H9 (cell line): ENCODE measurements around the gene ATRNL1. TPM values are rescaled to one million over a fixed set of nuclear protein-coding genes. Genes with fewer than 3 reads are reported as not detected.

ENCODE experiments used
- DNase-seq: peaks from one replicate; pipeline ENCODE4 v3.0.0-alpha.2; 2017
- H2AFZ ChIP-seq: one replicate; pipeline ENCODE4 v1.6.1; 2013; ENCODE audit warnings: mild to moderate bottlenecking, low read length, control low read depth, moderate library complexity
- H2AK5ac ChIP-seq: 2 replicates; pipeline ENCODE4 v1.6.1; 2013; ENCODE audit warnings: low read length, control low read depth, mixed read lengths; ENCODE audit not compliant: insufficient read length
- H2BK120ac ChIP-seq: one replicate; pipeline ENCODE4 v1.6.1; 2013; ENCODE audit warnings: low read depth, mild to moderate bottlenecking, low read length, control low read depth, inconsistent platforms; ENCODE audit not compliant: poor library complexity, severe bottlenecking
- H2BK12ac ChIP-seq: 2 replicates; pipeline ENCODE4 v1.6.1; 2013; ENCODE audit warnings: low read length, control low read depth, mixed read lengths, low read depth; ENCODE audit not compliant: insufficient read length
- H2BK15ac ChIP-seq: 2 replicates; pipeline ENCODE4 v1.6.1; 2013; ENCODE audit warnings: low read depth, low read length, control low read depth
- H2BK20ac ChIP-seq: one replicate; pipeline ENCODE4 v1.6.1; 2013; ENCODE audit warnings: low read depth, mild to moderate bottlenecking, low read length, control low read depth, inconsistent platforms; ENCODE audit not compliant: poor library complexity, severe bottlenecking
- H2BK5ac ChIP-seq: 2 replicates; pipeline ENCODE4 v1.6.1; 2013; ENCODE audit warnings: low read length, control low read depth, mixed read lengths; ENCODE audit not compliant: insufficient read length
- H3K14ac ChIP-seq: 2 replicates; pipeline ENCODE4 v1.6.1; 2013; ENCODE audit warnings: low read length, control low read depth; ENCODE audit not compliant: insufficient read depth
- H3K18ac ChIP-seq: 2 replicates; pipeline ENCODE4 v1.6.1; 2013; ENCODE audit warnings: low read depth, mild to moderate bottlenecking, mixed read lengths, low read length, control low read depth; ENCODE audit not compliant: insufficient read length
- H3K23ac ChIP-seq: 2 replicates; pipeline ENCODE4 v1.6.1; 2013; ENCODE audit warnings: low read length, control low read depth, mixed read lengths, low read depth; ENCODE audit not compliant: insufficient read length
- H3K23me2 ChIP-seq: 2 replicates; pipeline ENCODE4 v1.6.1; 2013; ENCODE audit warnings: low read depth, mild to moderate bottlenecking, mixed read lengths, low read length, control low read depth; ENCODE audit not compliant: insufficient read length, poor library complexity, severe bottlenecking
- H3K27ac ChIP-seq: 2 replicates; pipeline ENCODE4 v1.5.1; 2013; ENCODE audit warnings: low read length, control low read depth, mixed read lengths, low read depth; ENCODE audit not compliant: insufficient read length
- H3K27me3 ChIP-seq: 2 replicates; pipeline ENCODE4 v1.6.1; 2013; ENCODE audit warnings: low read length, control low read depth, inconsistent platforms; ENCODE audit not compliant: insufficient read depth
- H3K4ac ChIP-seq: 2 replicates; pipeline ENCODE4 v1.6.1; 2013; ENCODE audit warnings: low read depth, mild to moderate bottlenecking, control low read depth, inconsistent platforms, low read length, moderate library complexity
- H3K4me1 ChIP-seq: 2 replicates; pipeline ENCODE4 v1.6.1; 2013; ENCODE audit warnings: low read length, control low read depth, inconsistent platforms; ENCODE audit not compliant: insufficient read depth
- H3K4me2 ChIP-seq: 2 replicates; pipeline ENCODE4 v1.6.1; 2013; ENCODE audit warnings: low read length, control low read depth, mixed read lengths; ENCODE audit not compliant: insufficient read length, insufficient read depth
- H3K56ac ChIP-seq: 2 replicates; pipeline ENCODE4 v1.6.1; 2013; ENCODE audit warnings: low read depth, mild to moderate bottlenecking, mixed read lengths, low read length, control low read depth; ENCODE audit not compliant: insufficient read length
- H3K79me1 ChIP-seq: 2 replicates; pipeline ENCODE4 v1.6.1; 2013; ENCODE audit warnings: low read depth, mild to moderate bottlenecking, moderate library complexity, low read length, control low read depth, inconsistent platforms; ENCODE audit not compliant: insufficient read depth, poor library complexity, severe bottlenecking
- H3K79me2 ChIP-seq: 2 replicates; pipeline ENCODE4 v1.6.1; 2013; ENCODE audit warnings: low read length, control low read depth, inconsistent platforms; ENCODE audit not compliant: insufficient read depth
- H3K9ac ChIP-seq: 2 replicates; pipeline ENCODE4 v1.6.1; 2013; ENCODE audit warnings: low read length, control low read depth, mixed read lengths; ENCODE audit not compliant: insufficient read length; ENCODE audit errors: extremely low read depth
- H3K9me3 ChIP-seq: one replicate; pipeline ENCODE4 v1.6.1; 2013; ENCODE audit warnings: low read depth, low read length, inconsistent platforms; ENCODE audit not compliant: control insufficient read depth
- H3T11ph ChIP-seq: one replicate; pipeline ENCODE4 v1.6.1; 2013; ENCODE audit warnings: mild to moderate bottlenecking, low read length, control low read depth, inconsistent platforms
- H4K20me1 ChIP-seq: one replicate; pipeline ENCODE4 v1.6.1; 2013; ENCODE audit not compliant: control insufficient read depth, insufficient read length, insufficient read depth
- H4K5ac ChIP-seq: 2 replicates; pipeline ENCODE4 v1.6.1; 2013; ENCODE audit warnings: low read depth, mild to moderate bottlenecking, mixed read lengths, low read length, control low read depth; ENCODE audit not compliant: insufficient read length
- H4K8ac ChIP-seq: replicated peaks from 2 replicates; pipeline ENCODE4 v1.6.1; 2013; ENCODE audit warnings: low read length, control low read depth, mixed read lengths, low read depth; ENCODE audit not compliant: insufficient read length
- H4K91ac ChIP-seq: 2 replicates; pipeline ENCODE4 v1.6.1; 2013; ENCODE audit warnings: low read depth, mild to moderate bottlenecking, moderate library complexity, mixed read lengths, low read length, control low read depth; ENCODE audit not compliant: insufficient read length
- H3K27ac Mint-ChIP-seq, 3 experiments: 2 replicates in 2 of 3; 3 replicates in 1 of 3; pipeline ENCODE4 v1.8.0; 2020 to 2021; ENCODE audit warnings: mixed read lengths in 3 of 3, mild to moderate bottlenecking in 1 of 3, moderate library complexity in 1 of 3
- H3K27me3 Mint-ChIP-seq: 2 replicates; pipeline ENCODE4 v1.8.0; 2021; ENCODE audit warnings: low read depth, mild to moderate bottlenecking, moderate library complexity, mixed read lengths
- H3K36me3 Mint-ChIP-seq, 3 experiments: 2 replicates in 2 of 3; 3 replicates in 1 of 3; pipeline ENCODE4 v1.8.0; 2020 to 2021; ENCODE audit warnings: low read depth in 3 of 3, mixed read lengths in 3 of 3; ENCODE audit not compliant: insufficient read depth in 1 of 3
- H3K4me1 Mint-ChIP-seq, 2 experiments: 2 replicates each; pipeline ENCODE4 v1.8.0; 2020; ENCODE audit warnings: mixed read lengths in 2 of 2
- H3K4me3 Mint-ChIP-seq, 2 experiments: 2 replicates in 1 of 2; 3 replicates in 1 of 2; pipeline ENCODE4 v1.8.0; 2020 to 2021; ENCODE audit warnings: mild to moderate bottlenecking in 2 of 2, mixed read lengths in 2 of 2, moderate library complexity in 1 of 2
- H3K9me3 Mint-ChIP-seq, 2 experiments: 2 replicates in 1 of 2; 3 replicates in 1 of 2; pipeline ENCODE4 v1.8.0; 2020; ENCODE audit warnings: mild to moderate bottlenecking in 2 of 2, mixed read lengths in 2 of 2, moderate library complexity in 1 of 2
- CTCF ChIP-seq: fragments of 200-600 bp; sonication (generic); conservative IDR thresholded peaks from 3 replicates; pipeline ENCODE4 v1.8.0; 2021; ENCODE audit warnings: antibody characterized with exemption, mild to moderate bottlenecking
- total RNA-seq: library from RNA; stranded (reverse); gene quantifications from 2 replicates; pipeline ENCODE4 v1.2.1, GENCODE V29; 2021

The ATRNL1 gene
- total RNA-seq, 1 experiment from 2014 or later: 9.2 TPM

- peaks cover 5 to 11% (median 9%) of the 10 kb centered on the region in 3 experiments for H3K36me3 Mint-ChIP-seq
- H4K8ac ChIP-seq: no peak overlapping the region
- no peaks in the 10 kb centered on the region for H3K9me3 ChIP-seq
- H2BK15ac ChIP-seq: no peak overlapping the region
- H2AFZ ChIP-seq: no peak overlapping the region
- H3K27ac Mint-ChIP-seq: no peak overlapping the region
- H3K79me2 ChIP-seq: no peaks in the 10 kb centered on the region
- no peaks in the 10 kb centered on the region for H3K4me1 ChIP-seq
- DNase-seq: no peak
- H2BK120ac ChIP-seq: no peak overlapping the region
- H3K27ac ChIP-seq: no peak overlapping the region
- peaks cover 25 to 38% of the 10 kb centered on the region in 2 experiments for H3K9me3 Mint-ChIP-seq
- no peak overlapping the region for H4K91ac ChIP-seq
- H3T11ph ChIP-seq: no peak overlapping the region
- no peak overlapping the region for H3K4me2 ChIP-seq
- no peak overlapping the region for H2BK20ac ChIP-seq
- H3K14ac ChIP-seq: no peak overlapping the region
- no peak overlapping the region for H2BK5ac ChIP-seq
- peaks cover 0 to 4% of the 10 kb centered on the region in 2 experiments; a peak in 1 of 4 replicates for H3K4me1 Mint-ChIP-seq
- H3K27me3 ChIP-seq: no peaks in the 10 kb centered on the region
- H3K4ac ChIP-seq: no peak overlapping the region
- no peak overlapping the region for H3K9ac ChIP-seq
- no peak overlapping the region for H3K56ac ChIP-seq
- H3K23ac ChIP-seq: no peak overlapping the region
- H4K5ac ChIP-seq: no peak overlapping the region
- H4K20me1 ChIP-seq: no peaks in the 10 kb centered on the region
- H3K79me1 ChIP-seq: no peaks in the 10 kb centered on the region
- no peak overlapping the region for H3K18ac ChIP-seq
- no peaks in the 10 kb centered on the region for H3K27me3 Mint-ChIP-seq
- no peak for TF ChIP-seq CTCF
- no peak overlapping the region for H2AK5ac ChIP-seq
- H3K23me2 ChIP-seq: no peaks in the 10 kb centered on the region
- H2BK12ac ChIP-seq: no peak overlapping the region
- H3K4me3 Mint-ChIP-seq: no peak overlapping the region
Observed at GRCh38 chr10:115503546-115503945, 410.4 kb downstream of the ATRNL1 start.
